A673 (cell line): ENCODE data around the gene LMO2. TPM values are rescaled to one million over a fixed set of nuclear protein-coding genes. Genes with fewer than 3 reads are reported as not detected.
A peak's percentile ranks its signal among the peaks of the same experiment; 100 is the strongest.
"Not testable (repeated sequence)": the region's sequence is repeated elsewhere in the genome, so short reads cannot be mapped to it uniquely, and the experiment has no call there.

Source experiments
- BruUV-seq: library from RNA; stranded (reverse); fragments of 400-500 nt; replicated peaks from 2 replicates; lab custom pipeline; 2021; lab: Mats Ljungman, UMichigan
- CTCF ChIA-PET: fragments of 300-600 bp; sonication (Branson Sonifier 250); formaldehyde crosslinking; loops from one replicate; lab custom pipeline; 2022; ENCODE audit warnings: antibody characterized with exemption; lab: Charles Lee
- POLR2A ChIA-PET: fragments of 300-600 bp; sonication (Branson Sonifier 250); formaldehyde crosslinking; loops from one replicate; lab custom pipeline; 2022; ENCODE audit warnings: antibody characterized with exemption; ENCODE audit not compliant: low non-redundant PET; lab: Charles Lee
- DNase-seq: peaks from one replicate; pipeline ENCODE4 v3.0.0-alpha.2; 2015; ENCODE audit warnings: low spot score
- H3K27ac ChIP-seq: fragments of 200-600 bp; sonication (generic); 2 replicates; pipeline ENCODE4 v1.5.1; 2016; ENCODE audit warnings: mixed run types, low read depth, mild to moderate bottlenecking, mixed read lengths, antibody characterized with exemption, low read length; ENCODE audit not compliant: poor library complexity, severe bottlenecking
- H3K27me3 ChIP-seq: fragments of 200-600 bp; sonication (generic); replicated peaks from 2 replicates; pipeline ENCODE4 v1.6.1; 2017; ENCODE audit warnings: mixed run types, low read depth, mild to moderate bottlenecking, mixed read lengths, antibody characterized with exemption, low read length; ENCODE audit not compliant: insufficient read depth, poor library complexity
- H3K36me3 ChIP-seq: fragments of 200-600 bp; sonication (generic); 2 replicates; pipeline ENCODE4 v1.6.1; 2016; ENCODE audit warnings: mixed run types, mild to moderate bottlenecking, mixed read lengths, antibody characterized with exemption, low read length; ENCODE audit not compliant: insufficient read depth, poor library complexity, severe bottlenecking
- H3K4me1 ChIP-seq: fragments of 200-600 bp; sonication (generic); 2 replicates; pipeline ENCODE4 v1.6.1; 2017; ENCODE audit warnings: mixed run types, mild to moderate bottlenecking, mixed read lengths, antibody characterized with exemption, low read length; ENCODE audit not compliant: insufficient read depth, poor library complexity, severe bottlenecking
- H3K4me3 ChIP-seq: fragments of 200-600 bp; sonication (generic); 2 replicates; pipeline ENCODE4 v1.5.1; 2016; ENCODE audit warnings: low read depth, mixed run types, mild to moderate bottlenecking, mixed read lengths, low read length; ENCODE audit not compliant: poor library complexity, severe bottlenecking
- H3K9me3 ChIP-seq: fragments of 200-600 bp; sonication (generic); 2 replicates; pipeline ENCODE4 v1.6.1; 2016; ENCODE audit warnings: mixed run types, low read depth, mild to moderate bottlenecking, mixed read lengths, antibody characterized with exemption, low read length; ENCODE audit not compliant: poor library complexity, severe bottlenecking
- CTCF ChIP-seq: fragments of 300-800, 200-600 bp; sonication (generic); conservative IDR thresholded peaks from 2 replicates; pipeline ENCODE4 v1.5.1; 2017; ENCODE audit warnings: low read depth, mild to moderate bottlenecking, antibody characterized with exemption, low read length, moderate library complexity, mixed read lengths
- EZH2 ChIP-seq: fragments of 200-600 bp; sonication (generic); IDR thresholded peaks from 2 replicates; pipeline ENCODE4 v1.6.1; 2017; ENCODE audit warnings: borderline replicate concordance, low read depth, mild to moderate bottlenecking, mixed read lengths, antibody characterized with exemption, low read length; ENCODE audit not compliant: poor library complexity, severe bottlenecking
- intact Hi-C: fragments of 100-400 bp; cut with micrococcal nuclease; formaldehyde crosslinking; loops from one replicate; pipeline ENCODE4 v1.10.0; 2022; ENCODE audit not compliant: unreplicated experiment
- total RNA-seq: library from RNA; stranded (reverse); gene quantifications from 2 replicates; pipeline ENCODE4 v1.2.3, GENCODE V29; 2021

Gene LMO2
- total RNA-seq, 1 experiment from 2014 or later, result 39.0 TPM

GRCh38 chr11:33933602-33934001, 41.7 kb upstream of the LMO2 start:
- H3K27me3 ChIP-seq, result no peaks in the 10 kb centered on the region
- ChIA-PET CTCF (no interaction called here), POLR2A (no interaction called here)
- peaks cover 15% of the 10 kb centered on the region for H3K9me3 ChIP-seq
- no peak overlapping the region for H3K4me3 ChIP-seq
- H3K27ac ChIP-seq, result no peak overlapping the region
- peaks cover 59% of the 10 kb centered on the region for H3K4me1 ChIP-seq
- no peaks in the 10 kb centered on the region for H3K36me3 ChIP-seq
- intact Hi-C loops, result no loop called here
- DNase-seq, result no peak
- BruUV-seq, result no TSS peak
- no peak for TF ChIP-seq CTCF
- no peak for TF ChIP-seq EZH2

GRCh38 chr11:33932721-33933120, 40.8 kb upstream of the LMO2 start:
- DNase-seq, result no peak
- intact Hi-C loops, result no loop called here
- H3K27ac ChIP-seq, result no peak overlapping the region
- peaks cover 15% of the 10 kb centered on the region for H3K9me3 ChIP-seq
- H3K27me3 ChIP-seq, result no peaks in the 10 kb centered on the region
- no TSS peak for BruUV-seq
- H3K4me3 ChIP-seq, result no peak overlapping the region
- ChIA-PET CTCF (no interaction called here), POLR2A (no interaction called here)
- H3K4me1 ChIP-seq, result peaks cover 51% of the 10 kb centered on the region
- TF ChIP-seq CTCF (no peak), EZH2 (no peak)
- H3K36me3 ChIP-seq, result no peaks in the 10 kb centered on the region

- Histone ChIP-seq H3K9me3 (peaks cover 15% of the 10 kb centered on the region), H3K27ac (peak overlapping the region; percentile 84), H3K4me1 (peaks cover 43% of the 10 kb centered on the region)
- intact Hi-C loops, result loop anchor here (2.0 kb wide), 2 partner anchors 61 to 115 kb away; no protein-coding TSS in a partner anchor
- POLR2A ChIA-PET, DNase-seq, BruUV-seq, H3K4me3 ChIP-seq, H3K36me3 ChIP-seq, H3K27me3 ChIP-seq: not testable (repeated sequence)
- CTCF ChIA-PET, result interaction anchor here (1.4 kb wide), 1 partner anchor 40 kb away, joined by 4 read pairs; no protein-coding TSS in a partner anchor
These were observed 40.0 kb upstream of the LMO2 start for GRCh38 chr11:33931739-33932366.
